Karpas-422 (cell line): ENCODE data around the gene SNED1. TPM values are rescaled to one million over a fixed set of nuclear protein-coding genes. Genes with fewer than 3 reads are reported as not detected.

Experiments used
- DNase-seq: peaks from one replicate; pipeline ENCODE4 v3.0.0-alpha.2; 2015
- H2AFZ ChIP-seq: fragments of 200-600 bp; sonication (generic); 2 replicates; pipeline ENCODE4 v1.6.1; 2014; ENCODE audit warnings: antibody characterized with exemption, low read length, mixed read lengths
- H3K27ac ChIP-seq: fragments of 200-600 bp; sonication (generic); 2 replicates; pipeline ENCODE4 v1.5.1; 2014; ENCODE audit warnings: mild to moderate bottlenecking, low read length, moderate library complexity
- H3K27me3 ChIP-seq: fragments of 200-600 bp; sonication (generic); 2 replicates; pipeline ENCODE4 v1.6.1; 2014; ENCODE audit warnings: low read length, mixed read lengths
- H3K36me3 ChIP-seq: fragments of 200-600 bp; sonication (generic); 2 replicates; pipeline ENCODE4 v1.6.1; 2014; ENCODE audit warnings: low read length, mixed read lengths; ENCODE audit not compliant: insufficient read depth
- H3K4me1 ChIP-seq: fragments of 200-600 bp; sonication (generic); 2 replicates; pipeline ENCODE4 v1.6.1; 2014; ENCODE audit warnings: mild to moderate bottlenecking, low read length, mixed read lengths
- H3K4me2 ChIP-seq: fragments of 200-600 bp; sonication (generic); 2 replicates; pipeline ENCODE4 v1.6.1; 2014; ENCODE audit warnings: low read length, low read depth, mild to moderate bottlenecking; ENCODE audit not compliant: poor library complexity, severe bottlenecking
- H3K4me3 ChIP-seq: fragments of 200-600 bp; sonication (generic); 2 replicates; pipeline ENCODE4 v1.5.1; 2014; ENCODE audit warnings: mild to moderate bottlenecking, antibody characterized with exemption, low read length, mixed read lengths
- H3K79me2 ChIP-seq: fragments of 200-600 bp; sonication (generic); 2 replicates; pipeline ENCODE4 v1.6.1; 2014; ENCODE audit warnings: mild to moderate bottlenecking, low read length, mixed read lengths
- H3K9ac ChIP-seq: fragments of 200-600 bp; sonication (generic); 2 replicates; pipeline ENCODE4 v1.6.0; 2014; ENCODE audit warnings: low read length
- H3K9me2 ChIP-seq: fragments of 200-600 bp; sonication (generic), shearing (Covaris generic); replicated peaks from 2 replicates; pipeline ENCODE4 v1.6.0; 2014; ENCODE audit warnings: mild to moderate bottlenecking, low read length, moderate library complexity; ENCODE audit not compliant: insufficient read depth
- H3K9me3 ChIP-seq: fragments of 300-700, 200-600 bp; sonication (generic); 2 replicates; pipeline ENCODE4 v1.6.1; 2014; ENCODE audit warnings: low read length, mixed read lengths
- H4K20me1 ChIP-seq: fragments of 200-600 bp; sonication (generic); 2 replicates; pipeline ENCODE4 v1.6.1; 2014; ENCODE audit warnings: mild to moderate bottlenecking, antibody characterized with exemption, low read length, low read depth; ENCODE audit not compliant: insufficient read depth
- small RNA-seq: library from RNA; depleted of rRNA; stranded (forward); fragments of <200 nt; gene quantifications from one replicate; pipeline ENCODE3, GENCODE V24; 2014
- total RNA-seq: library from RNA; depleted of rRNA; stranded (reverse); fragments of >200 nt; shearing (Covaris generic); gene quantifications from 2 replicates; pipeline ENCODE4 v1.2.3, GENCODE V29; 2014; ENCODE audit warnings: low replicate concordance; rRNA removed

SNED1 gene
- total RNA-seq, 1 experiment from 2014 or later = 1.9 TPM

GRCh38 chr2:241142063-241142462 lies 143.6 kb downstream of the SNED1 start:
- Histone ChIP-seq H3K27ac (no peak overlapping the region), H3K36me3 (no peaks in the 10 kb centered on the region), H3K4me2 (no peak overlapping the region), H3K9me3 (no peaks in the 10 kb centered on the region), H2AFZ (no peak overlapping the region), H4K20me1 (no peaks in the 10 kb centered on the region), H3K4me1 (peaks cover 8% of the 10 kb centered on the region), H3K27me3 (no peaks in the 10 kb centered on the region), H3K79me2 (peaks cover 47% of the 10 kb centered on the region), H3K9ac (no peak overlapping the region), H3K4me3 (no peak overlapping the region), H3K9me2 (no peaks in the 10 kb centered on the region)
- DNase-seq = no peak

- no peak overlapping the region for H3K9ac ChIP-seq
- no peaks in the 10 kb centered on the region for H3K9me2 ChIP-seq
- no peak overlapping the region for H2AFZ ChIP-seq
- peaks cover 52% of the 10 kb centered on the region for H3K79me2 ChIP-seq
- no peak overlapping the region for H3K4me3 ChIP-seq
- H3K4me2 ChIP-seq = no peak overlapping the region
- H3K4me1 ChIP-seq = peaks cover 12% of the 10 kb centered on the region
- H3K36me3 ChIP-seq = no peaks in the 10 kb centered on the region
- no peak for DNase-seq
- H3K9me3 ChIP-seq = no peaks in the 10 kb centered on the region
- H4K20me1 ChIP-seq = no peaks in the 10 kb centered on the region
- H3K27me3 ChIP-seq = no peaks in the 10 kb centered on the region
- H3K27ac ChIP-seq = no peak overlapping the region
These were observed 144.2 kb downstream of the SNED1 start for GRCh38 chr2:241142593-241142992.

Small RNA genes lying within 50 kb of the gene (small RNA-seq; reads per million reads assigned to genes)
- gene AC005237.2 = not detected

Other genes with a start within 250 kb of the SNED1 start
- not detected in 2 replicates for gene KIF1A, start 178.4 kb upstream of the SNED1 start, total RNA-seq
- not detected in 2 replicates for gene AGXT, start 129.8 kb upstream of the SNED1 start, total RNA-seq
- gene MAB21L4, start 102.5 kb upstream of the SNED1 start, total RNA-seq = not detected in 2 replicates
- not detected in 2 replicates for gene CROCC2, start 92.3 kb upstream of the SNED1 start, total RNA-seq
- 45.1 and 49.5 TPM in 2 replicates for gene MTERF4, start 103.7 kb downstream of the SNED1 start, total RNA-seq
- gene PASK, start 150.9 kb downstream of the SNED1 start, total RNA-seq = 17.0 and 23.9 TPM in 2 replicates
- gene PPP1R7, start 151.8 kb downstream of the SNED1 start, total RNA-seq = 39.5 and 54.4 TPM in 2 replicates
- 0.14 and 0.19 TPM in 2 replicates for gene ANO7, start 190.1 kb downstream of the SNED1 start, total RNA-seq